Measurements from ENCODE around the gene TRANK1.
"Not testable (repeated sequence)": the region's sequence is repeated elsewhere in the genome, so short reads cannot be mapped to it uniquely, and the experiment has no call there.

Gene TRANK1

DNA sequence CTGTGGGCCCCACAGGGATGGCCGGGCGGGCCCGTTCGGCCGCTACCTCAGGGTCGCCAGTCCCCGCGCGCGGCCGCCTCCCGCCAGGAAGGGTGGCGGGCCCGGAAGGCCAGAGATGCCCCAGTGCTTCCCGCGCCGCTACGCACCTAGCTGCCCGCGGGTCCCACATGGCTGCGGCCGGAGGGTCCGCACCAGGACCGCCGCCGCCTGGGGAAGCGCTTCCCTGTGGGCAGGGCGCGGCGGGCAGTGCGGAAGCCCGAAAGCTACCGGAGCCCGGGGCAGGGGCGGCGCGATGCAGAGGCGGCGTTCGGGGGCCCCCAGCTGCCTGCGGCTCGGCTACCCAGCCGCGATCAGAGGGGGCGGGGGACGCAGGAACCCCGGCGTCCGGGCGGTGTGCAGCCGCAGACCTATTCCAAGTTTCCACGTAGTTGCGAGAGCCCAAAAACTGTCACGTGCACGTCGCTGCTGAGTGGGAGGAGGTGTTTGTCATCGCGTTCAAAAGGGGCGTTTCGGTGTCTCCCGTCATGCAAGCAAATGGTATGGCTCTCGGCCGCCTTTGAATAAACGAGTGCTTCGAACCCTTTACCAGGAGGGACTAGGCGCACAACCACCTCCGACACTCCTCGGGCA is at the start of gene TRANK1:
TSS of gene TRANK1 (minus strand) at position 414 of the 630 bp plus-strand sequence. CDS start at position 169, 245 bp downstream.
- peak; percentile 66 to 73 for DNase-seq (ENCODE audit: low read depth in 2 of 2)

DNA sequence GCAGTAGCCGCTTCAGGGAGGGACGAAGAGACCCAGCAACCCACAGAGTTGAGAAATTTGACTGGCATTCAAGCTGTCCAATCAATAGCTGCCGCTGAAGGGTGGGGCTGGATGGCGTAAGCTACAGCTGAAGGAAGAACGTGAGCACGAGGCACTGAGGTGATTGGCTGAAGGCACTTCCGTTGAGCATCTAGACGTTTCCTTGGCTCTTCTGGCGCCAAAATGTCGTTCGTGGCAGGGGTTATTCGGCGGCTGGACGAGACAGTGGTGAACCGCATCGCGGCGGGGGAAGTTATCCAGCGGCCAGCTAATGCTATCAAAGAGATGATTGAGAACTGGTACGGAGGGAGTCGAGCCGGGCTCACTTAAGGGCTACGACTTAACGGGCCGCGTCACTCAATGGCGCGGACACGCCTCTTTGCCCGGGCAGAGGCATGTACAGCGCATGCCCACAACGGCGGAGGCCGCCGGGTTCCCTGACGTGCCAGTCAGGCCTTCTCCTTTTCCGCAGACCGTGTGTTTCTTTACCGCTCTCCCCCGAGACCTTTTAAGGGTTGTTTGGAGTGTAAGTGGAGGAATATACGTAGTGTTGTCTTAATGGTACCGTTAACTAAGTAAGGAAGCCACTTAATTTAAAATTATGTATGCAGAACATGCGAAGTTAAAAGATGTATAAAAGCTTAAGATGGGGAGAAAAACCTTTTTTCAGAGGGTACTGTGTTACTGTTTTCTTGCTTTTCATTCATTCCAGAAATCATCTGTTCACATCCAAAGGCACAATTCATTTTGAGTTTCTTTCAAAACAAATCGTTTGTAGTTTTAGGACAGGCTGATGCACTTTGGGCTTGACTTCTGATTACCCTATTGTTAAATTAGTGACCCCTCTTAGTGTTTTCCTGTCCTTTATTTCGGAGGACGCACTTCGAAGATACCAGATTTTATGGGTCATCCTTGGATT is 48.8 kb upstream of the TRANK1 start, which contains the start of gene MLH1:
TSS of gene MLH1 (plus strand) at position 193 of the 958 bp plus-strand sequence. CDS start at position 223, 30 bp downstream.
- DNase-seq (ENCODE audit: low read depth in 2 of 2): peak; percentile 88 to 96

- DNase-seq (ENCODE audit: low read depth in 2 of 2): peak in 1 of 2 donors; percentile 82
These were observed 48.0 kb upstream of the TRANK1 start, which contains the start of gene EPM2AIP1 for GRCh38 chr3:36992806-36993325. TSS of gene EPM2AIP1 (minus strand) at chr3:36993131. CDS start at chr3:36993077, 54 bp downstream.

GRCh38 chr3:36991923-36992805 is 47.3 kb upstream of the TRANK1 start:
- no peak for DNase-seq (ENCODE audit: low read depth in 2 of 2)

- peak in 1 of 2 donors; percentile 16 for DNase-seq (ENCODE audit: low read depth in 2 of 2)
These were observed 46.3 kb upstream of the TRANK1 start for GRCh38 chr3:36991147-36991546.

DNA sequence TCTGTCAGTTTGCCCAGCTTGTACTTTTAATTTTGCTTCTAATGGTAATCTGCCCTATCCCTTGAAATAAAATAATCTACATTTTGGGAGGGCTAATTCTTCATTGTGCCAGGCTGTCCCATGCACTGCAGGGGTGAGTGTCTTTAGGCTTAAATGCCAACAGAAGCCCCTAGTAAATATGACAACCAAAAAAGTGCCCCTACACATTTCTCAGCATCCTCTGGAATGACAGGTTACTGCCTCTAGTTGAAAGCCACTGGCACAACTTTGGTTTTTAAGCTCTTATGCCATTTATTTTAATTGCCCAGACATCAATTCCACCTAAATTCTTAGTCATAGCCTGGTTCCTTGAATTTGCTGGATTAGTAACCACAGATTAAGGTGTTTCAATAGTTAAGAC is 44.7 kb upstream of the TRANK1 start:
- DNase-seq (ENCODE audit: low read depth in 2 of 2): no peak

GRCh38 chr3:36989005-36989404 is 44.2 kb upstream of the TRANK1 start:
- no peak for DNase-seq (ENCODE audit: low read depth in 2 of 2)

- no peak for DNase-seq (ENCODE audit: low read depth in 2 of 2)
These were observed 43.5 kb upstream of the TRANK1 start for GRCh38 chr3:36988356-36988755.

DNA sequence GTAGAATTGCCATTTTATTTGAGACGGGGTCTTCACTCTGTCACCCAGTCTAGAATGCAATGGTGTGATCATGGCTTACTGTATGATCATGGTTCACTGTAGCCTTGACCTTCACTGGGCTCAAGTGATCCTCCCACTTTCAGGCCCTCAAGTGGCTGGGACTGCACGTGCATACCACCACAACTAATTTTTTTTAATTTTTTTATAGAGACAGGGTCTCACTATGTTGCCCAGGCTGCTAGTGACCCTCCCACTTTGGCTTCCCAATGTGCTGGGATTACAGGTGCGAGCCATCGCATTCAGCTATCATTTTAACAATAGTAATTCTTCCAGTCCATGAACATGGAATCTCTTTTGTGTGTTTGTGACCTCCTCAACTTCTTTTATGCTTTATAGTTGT is 36.2 kb upstream of the TRANK1 start:
- no peak for DNase-seq (ENCODE audit: low read depth in 2 of 2)

DNA sequence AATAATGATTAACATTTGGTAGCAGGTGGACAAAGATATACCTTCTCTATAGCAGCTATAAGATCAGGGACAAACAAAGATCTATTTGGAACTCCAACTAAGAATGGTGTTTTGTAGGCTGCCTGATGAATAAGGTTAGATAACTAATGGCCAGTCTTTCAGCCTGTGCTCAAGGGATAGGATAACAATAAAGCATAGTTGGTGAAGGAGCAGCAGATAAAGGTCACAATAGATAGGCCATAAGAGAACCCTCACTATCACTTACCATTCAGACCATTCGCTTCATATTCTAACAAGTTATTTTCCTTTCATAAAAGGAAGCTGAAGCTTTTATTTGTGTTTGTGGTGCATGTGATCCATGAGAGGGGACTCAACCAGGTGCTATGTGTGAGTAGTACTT is 28.3 kb upstream of the TRANK1 start:
- no peak for DNase-seq (ENCODE audit: low read depth in 2 of 2)

DNA sequence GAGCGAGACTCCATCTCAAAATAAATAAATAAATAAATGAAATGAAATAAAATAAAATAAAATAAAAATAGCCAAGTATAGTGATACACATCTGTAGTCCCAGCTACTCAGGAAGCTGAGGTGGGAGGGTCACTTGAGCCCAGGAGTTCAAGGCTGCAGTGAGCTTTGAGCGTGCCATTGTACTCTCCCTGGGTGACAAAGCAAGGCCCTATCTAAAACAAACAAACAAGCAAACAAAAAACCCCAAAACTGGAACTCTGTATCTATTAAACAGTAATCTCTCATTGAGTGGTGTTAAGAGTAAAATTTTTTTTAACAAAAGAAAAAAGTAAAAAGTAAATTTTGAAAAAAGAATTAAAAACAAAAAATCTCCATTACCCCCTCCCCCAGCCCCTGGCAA is 27.3 kb upstream of the TRANK1 start:
- DNase-seq (ENCODE audit: low read depth in 2 of 2): no peak

- DNase-seq (ENCODE audit: low read depth in 2 of 2): peak in 1 of 2 donors; percentile 26
These were observed 24.9 kb upstream of the TRANK1 start for GRCh38 chr3:36969540-36970432.

- DNase-seq (ENCODE audit: low read depth in 2 of 2): no peak
These were observed 24.2 kb upstream of the TRANK1 start for GRCh38 chr3:36969085-36969484.

DNA sequence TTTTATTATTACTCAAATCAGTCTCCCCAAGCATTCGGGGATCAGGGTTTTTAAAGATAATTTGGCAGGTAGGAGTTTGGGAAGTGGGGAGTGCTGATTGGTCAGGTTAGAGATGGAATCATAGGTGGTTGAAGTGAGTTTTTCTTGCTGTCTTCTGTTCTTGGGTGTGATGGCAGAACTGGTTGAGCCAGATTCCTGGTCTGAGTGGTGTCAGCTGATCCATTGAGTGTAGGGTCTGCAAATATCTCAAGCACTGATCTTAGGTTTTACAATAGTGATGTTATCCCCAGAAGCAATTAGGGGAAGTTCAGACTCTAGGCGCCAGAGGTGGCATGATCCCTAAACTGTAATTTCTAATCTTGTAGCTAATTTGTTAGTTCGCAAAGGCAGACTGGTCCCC is 20.6 kb upstream of the TRANK1 start:
- no peak for DNase-seq (ENCODE audit: low read depth in 2 of 2)

GRCh38 chr3:36964817-36965216 is 20.0 kb upstream of the TRANK1 start:
- DNase-seq (ENCODE audit: low read depth in 2 of 2): no peak

DNA sequence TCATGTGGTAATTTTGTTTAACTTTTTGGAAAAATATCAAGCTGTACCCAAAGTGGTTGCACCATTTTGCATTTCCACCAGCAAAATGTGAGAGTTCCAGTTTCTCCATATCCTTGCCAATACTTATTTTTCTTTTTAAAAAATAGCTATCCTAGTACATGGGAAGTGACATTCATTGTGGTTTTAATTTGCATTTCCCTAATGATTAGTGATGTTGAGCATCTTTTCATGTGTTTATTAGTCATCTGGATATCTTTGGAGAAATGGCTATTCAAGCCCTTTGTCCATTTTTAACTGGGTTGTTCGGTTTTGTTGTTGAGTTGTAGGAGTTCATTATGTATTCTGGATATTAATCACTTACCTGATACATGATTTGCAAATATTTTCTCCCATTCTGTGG is 19.5 kb upstream of the TRANK1 start:
- DNase-seq (ENCODE audit: low read depth in 2 of 2): no peak

- DNase-seq (ENCODE audit: low read depth in 2 of 2): not testable (repeated sequence)
These were observed 18.2 kb upstream of the TRANK1 start for GRCh38 chr3:36963008-36963407.

DNA sequence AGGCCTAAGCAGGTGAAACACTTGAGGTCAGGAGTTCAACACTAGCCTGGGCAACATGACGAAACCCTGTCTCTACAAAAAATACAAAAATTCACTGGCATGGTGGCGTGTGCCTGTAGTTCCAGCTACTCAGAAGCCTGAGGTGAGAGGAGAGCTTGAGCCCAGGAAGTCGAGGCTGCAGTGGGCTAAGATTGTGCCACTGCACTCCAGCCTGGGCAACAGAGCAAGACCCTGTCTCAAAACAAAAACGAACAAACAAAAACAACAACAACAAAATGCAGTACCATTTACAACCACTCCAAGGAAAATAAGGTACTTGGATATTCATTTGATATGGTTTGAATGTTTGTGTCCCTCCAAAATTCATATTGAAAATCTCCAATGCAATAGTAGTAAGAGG is 15.6 kb upstream of the TRANK1 start:
- DNase-seq (ENCODE audit: low read depth in 2 of 2): no peak

- DNase-seq (ENCODE audit: low read depth in 2 of 2): no peak
These were observed 15.0 kb upstream of the TRANK1 start for GRCh38 chr3:36959821-36960220.
